Measurements from ENCODE around the gene RIMBP2.

GRCh38 chr12:130744274-130744673 is 28.2 kb upstream of the RIMBP2 start:
- TF ChIP-seq CTCF (IDR thresholded peaks at IDR 0.05) (no peak), EZH2 (IDR thresholded peaks at IDR 0.05) (no peak)
